ENCODE data around the gene NARS2.
"Not testable (repeated sequence)": the region's sequence is repeated elsewhere in the genome, so short reads cannot be mapped to it uniquely, and the experiment has no call there.

The NARS2 gene

GRCh38 chr11:78474451-78474850, 100.2 kb downstream of the NARS2 start:
- DNase-seq = no peak

DNA sequence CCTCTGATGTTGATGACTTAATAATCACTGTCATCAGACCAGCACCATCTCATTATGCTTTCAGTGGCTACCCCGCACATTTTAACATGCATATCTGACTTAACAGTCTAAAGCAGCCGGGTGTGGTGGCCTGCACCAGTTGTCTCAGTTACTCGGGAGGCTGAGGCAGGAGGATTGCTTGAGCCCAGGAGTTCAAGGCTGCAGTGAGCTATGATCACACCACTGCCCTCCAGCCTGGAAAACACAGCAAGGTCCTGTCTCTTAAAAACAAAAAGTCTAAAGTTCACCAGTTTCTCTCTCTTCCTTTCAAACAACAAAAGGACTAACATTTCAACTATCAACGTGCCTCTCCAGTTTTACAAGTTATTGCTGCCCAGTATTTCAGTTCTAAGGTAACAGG, 101.8 kb downstream of the NARS2 start:
- no peak for DNase-seq

DNA sequence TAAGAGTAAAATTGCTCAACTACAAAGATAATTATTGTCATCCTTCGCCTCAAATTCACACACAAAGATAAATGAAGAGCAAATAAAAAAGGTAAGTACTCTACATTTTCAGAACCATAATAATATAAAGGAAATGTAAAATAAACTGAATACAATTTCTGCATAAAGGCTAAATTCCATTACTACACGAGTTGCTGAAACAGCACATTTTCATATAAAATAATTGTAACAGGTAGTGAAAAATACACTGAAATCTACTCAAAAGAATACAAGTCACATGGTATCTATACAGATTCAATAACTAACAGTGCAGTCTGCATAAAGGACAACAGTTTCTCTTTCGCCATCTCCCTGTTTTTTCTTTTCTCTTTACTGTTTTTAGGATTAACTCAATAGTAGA, 102.3 kb downstream of the NARS2 start:
- DNase-seq = no peak

DNA sequence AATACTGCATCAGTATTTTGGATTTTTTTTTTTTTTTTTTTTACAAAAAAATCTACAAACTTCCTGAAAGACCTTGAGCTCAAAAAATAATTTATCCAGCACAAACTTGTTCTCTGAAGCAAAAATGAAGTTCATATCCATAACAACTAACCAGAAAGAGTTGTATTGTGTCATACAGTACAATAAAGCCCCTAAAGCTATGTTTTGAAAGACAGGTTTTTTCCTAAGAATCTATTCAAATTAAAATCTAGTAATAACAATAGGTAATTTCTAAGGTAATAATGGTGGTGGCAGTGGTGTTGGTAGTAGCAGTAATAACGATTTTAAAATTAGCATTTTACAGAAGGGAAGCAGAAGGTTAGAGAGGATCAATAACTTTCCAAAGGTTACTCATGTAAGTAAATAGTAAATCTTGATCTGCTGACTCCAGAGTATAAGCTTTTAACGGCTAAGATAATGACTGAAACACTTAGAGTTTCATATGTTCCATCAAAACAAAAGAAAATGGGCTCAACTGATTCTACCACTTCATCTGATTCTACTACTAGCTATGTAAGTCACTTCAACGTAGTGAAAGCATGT, 103.7 kb downstream of the NARS2 start:
- no peak for DNase-seq

DNA sequence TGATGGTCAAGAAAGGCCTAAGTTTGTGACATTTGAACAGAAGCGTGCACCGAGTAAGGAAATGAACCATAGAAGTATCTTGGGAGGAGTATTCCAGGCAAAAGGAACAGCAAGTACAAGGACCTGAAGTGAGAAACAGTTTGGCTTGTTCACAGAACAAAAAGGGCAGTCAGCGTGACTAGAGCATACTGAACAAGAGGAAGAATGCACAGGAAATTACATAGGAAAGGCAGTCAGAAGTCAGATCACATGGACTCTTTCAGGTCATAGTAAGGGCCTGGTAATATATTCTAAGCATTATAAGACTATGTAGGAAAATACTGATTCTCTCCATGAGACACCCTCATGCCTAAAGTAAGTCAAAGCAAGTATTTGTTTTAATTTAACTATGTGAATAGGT, 104.8 kb downstream of the NARS2 start:
- DNase-seq = no peak

DNA sequence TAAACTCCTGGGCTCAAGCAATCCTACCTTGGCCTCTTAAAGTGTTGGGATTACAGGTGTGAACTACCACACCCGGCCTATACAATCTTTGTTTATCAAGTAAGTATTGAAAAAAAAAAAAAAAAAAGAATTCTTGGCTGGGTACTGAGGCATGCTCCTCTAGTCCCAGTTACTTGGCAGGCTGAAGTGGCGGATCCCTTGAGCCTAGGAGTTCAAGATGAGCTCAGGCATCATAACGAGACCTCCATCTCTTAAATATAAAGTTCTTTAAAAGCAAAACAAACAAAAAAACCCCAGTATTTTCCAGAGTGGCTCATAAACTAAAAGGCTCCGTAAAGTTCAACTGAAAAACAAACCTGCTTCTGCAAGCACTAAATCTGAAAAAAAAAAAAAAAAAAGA, 106.7 kb downstream of the NARS2 start:
- DNase-seq = no peak

DNA sequence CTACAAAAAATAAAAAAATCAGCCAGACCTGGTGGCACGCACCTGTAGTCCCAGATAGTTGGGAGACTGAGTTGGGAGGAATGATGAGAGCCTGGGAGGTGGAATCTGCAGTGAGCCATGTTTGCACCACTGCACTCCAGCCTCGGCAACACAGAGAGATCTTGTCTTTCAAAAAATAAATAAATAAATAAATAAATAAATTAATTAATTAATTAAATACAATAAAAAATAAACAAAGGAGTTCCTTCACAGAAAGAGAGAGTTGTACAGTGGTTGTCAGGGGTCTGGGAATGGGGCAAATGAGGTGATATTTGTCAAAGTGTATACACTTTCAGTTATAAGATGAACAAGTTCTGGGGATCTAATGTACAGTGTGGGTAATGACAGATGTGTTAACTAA, 107.3 kb downstream of the NARS2 start:
- DNase-seq = no peak

- peak; percentile 11 for DNase-seq
These were observed 109.3 kb downstream of the NARS2 start for GRCh38 chr11:78465169-78465942.

- not testable (repeated sequence) for DNase-seq
These were observed 109.9 kb downstream of the NARS2 start for GRCh38 chr11:78464787-78465168.

GRCh38 chr11:78460471-78460870, 114.2 kb downstream of the NARS2 start:
- DNase-seq = no peak

GRCh38 chr11:78459738-78460137, 114.9 kb downstream of the NARS2 start:
- DNase-seq = no peak

GRCh38 chr11:78457448-78457847, 117.2 kb downstream of the NARS2 start:
- no peak for DNase-seq

DNA sequence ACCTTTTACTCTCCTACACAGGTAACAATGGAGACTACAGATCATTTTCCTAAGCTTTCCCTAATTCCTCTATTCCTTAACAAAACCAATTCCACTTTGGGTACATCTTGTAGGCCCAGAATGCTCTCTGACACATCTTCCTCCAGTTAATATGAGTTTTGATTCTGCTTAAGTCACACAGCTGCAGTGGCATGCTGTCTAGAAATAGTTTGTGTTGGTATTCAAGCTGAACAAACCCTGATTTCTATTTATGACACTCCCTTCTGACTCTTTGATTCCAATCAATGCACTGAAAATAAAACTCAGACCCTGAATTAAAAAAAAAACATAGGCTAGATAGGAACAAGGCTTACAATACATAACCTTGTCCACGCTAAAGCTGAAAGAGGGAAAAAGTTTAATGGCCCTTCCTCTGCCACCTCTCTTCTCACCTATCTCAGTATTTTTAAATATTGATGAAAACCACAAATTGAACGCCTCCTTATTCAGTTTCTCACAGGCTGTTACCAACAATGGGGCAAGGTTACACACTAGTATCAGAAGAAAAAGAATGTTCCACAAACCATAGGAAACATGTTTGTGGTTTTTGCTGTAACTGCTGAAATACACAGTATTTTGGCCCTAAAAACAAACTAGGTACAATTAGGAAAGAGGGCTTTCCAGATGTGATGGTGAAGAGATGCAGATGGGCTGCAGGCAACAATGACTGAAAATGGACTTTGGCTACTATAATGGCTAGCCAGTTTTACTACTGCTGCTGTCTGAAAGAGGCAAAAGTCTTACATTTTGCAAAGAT, 121.3 kb downstream of the NARS2 start:
- no peak for DNase-seq

DNA sequence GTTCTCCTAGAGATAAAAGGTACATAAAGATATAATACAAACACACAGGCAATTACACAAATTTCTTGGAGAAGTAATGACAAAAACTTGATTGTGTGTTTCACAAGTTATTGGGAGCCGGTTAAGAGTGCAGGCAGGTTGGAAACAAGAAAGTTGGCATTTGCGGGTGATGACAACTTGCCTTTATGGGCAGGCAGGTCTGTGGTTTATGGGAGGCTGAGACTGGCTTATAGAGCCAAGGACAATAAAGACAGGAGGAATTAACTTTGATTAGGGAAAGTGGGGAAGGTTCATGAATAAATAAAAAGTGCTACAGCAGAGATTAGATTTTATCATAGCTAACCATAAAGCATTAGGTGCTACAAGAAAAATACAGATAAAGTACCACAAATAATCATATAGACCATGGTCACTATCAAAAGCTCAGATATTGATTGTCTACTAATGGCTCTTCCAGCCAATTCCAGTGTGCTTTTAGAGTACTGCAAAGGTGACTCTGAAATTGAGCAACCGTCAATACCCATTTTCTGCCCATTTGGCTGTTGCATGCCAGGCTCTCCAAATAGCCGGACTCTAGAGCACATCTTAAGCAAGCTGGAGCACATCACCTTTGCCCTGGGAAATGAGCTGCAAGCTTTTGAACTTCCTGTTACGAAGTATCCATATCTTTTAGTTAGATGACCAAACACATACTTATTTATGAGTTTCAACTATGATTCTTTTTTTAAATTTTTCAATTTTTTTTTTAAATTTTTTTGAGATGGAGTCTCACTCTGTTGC, 123.1 kb downstream of the NARS2 start:
- no peak for DNase-seq

- DNase-seq = no peak
These were observed 123.8 kb downstream of the NARS2 start for GRCh38 chr11:78450866-78451265.

GRCh38 chr11:78449866-78450265, 124.8 kb downstream of the NARS2 start:
- no peak for DNase-seq

DNA sequence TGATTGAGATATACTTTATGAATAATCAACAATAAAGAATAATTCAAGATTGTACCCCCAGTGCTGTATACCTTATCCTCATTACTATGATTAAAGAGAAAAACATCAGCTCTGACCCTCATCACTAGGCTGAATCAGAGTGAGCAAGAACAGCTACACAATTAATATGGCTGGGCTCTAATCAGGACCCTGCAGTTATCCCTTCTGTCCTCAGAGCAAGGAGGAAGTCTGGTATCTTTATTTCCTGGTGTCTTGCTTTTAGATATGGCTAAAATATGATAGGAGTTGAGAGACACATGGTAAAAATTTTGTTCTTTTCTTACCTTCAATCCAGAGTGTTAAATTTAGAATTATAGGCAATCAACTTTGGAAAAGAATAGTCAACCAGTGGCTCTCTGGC, 128.5 kb downstream of the NARS2 start:
- DNase-seq = no peak

- no peak for DNase-seq
These were observed 129.9 kb downstream of the NARS2 start for GRCh38 chr11:78444726-78445125.

- DNase-seq = no peak
These were observed 132.7 kb downstream of the NARS2 start for GRCh38 chr11:78441956-78442355.

DNA sequence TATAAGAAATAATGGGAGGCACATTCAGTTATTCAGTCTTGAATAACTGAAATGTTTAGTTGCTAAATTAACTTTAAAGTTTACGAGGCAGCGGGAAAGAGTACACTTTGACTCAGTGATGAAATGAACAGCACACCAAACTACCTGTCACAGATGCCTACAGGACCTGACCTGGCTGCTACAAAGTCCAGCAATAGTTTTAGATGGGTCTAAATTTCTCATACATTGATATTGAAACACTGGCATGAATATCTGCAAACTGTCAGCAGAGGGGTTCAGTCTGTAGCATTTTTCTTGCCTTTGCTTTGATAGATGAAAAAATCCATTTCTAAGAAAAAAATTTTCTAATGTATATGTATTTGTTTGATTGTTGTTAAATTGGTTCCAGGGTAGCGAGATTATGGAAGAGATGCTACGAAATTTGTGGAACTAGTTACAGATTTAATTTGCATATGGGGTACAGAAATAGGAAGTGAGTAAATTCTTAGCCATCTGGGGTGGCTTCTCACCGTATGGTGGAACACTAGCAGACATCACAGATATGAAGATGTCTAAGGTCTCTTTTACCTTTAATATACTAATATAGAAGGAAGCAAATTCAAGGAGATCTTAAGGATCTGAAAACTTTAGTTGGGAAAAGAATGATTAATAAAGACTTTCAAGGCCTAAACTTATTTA, 136.2 kb downstream of the NARS2 start:
- DNase-seq = no peak

- no peak for DNase-seq
These were observed 141.7 kb downstream of the NARS2 start for GRCh38 chr11:78432956-78433355.

DNA sequence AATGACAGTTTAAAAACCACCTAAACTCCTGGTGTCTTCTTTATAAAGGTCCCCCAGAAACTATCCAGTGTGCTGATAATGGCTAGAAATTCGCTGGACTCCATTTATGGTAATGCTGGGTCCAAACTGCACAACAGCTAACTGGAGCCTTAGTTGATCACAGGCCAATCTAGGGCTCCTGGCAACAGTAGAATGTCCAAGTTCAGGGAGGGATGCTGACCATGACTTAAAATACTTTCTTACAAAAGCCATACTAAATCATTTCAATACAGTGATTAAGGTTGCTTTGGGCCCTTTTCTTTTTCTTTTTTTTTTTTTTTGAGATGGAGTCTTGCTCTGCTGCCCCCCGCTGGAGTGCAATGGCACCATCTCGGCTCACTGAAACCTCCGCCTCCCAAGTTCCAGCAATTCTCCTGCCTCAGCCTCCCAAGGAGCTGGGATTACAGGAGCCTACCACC, 142.6 kb downstream of the NARS2 start:
- no peak for DNase-seq

GRCh38 chr11:78429660-78430059, 145.0 kb downstream of the NARS2 start:
- no peak for DNase-seq

Data from CD4-positive, alpha-beta T cell treated with Interleukin-6 for 4 hours (primary cell).